GM12878 (cell line): Measurements from ENCODE around the gene ETNPPL. TPM values are rescaled to one million over a fixed set of nuclear protein-coding genes. Genes with fewer than 3 reads are reported as not detected.

Experiments
- ATAC-seq: fragments of 200-7000 bp; cut with Tn5 transposase; 3 replicates; pipeline ENCODE4 v1.9.1; 2020; ENCODE audit warnings: mild to moderate bottlenecking, moderate library complexity
- BruUV-seq: library from RNA; stranded (reverse); fragments of 400-500 nt; replicated peaks from 2 replicates; lab custom pipeline; 2021; lab: Mats Ljungman, UMichigan
- CTCF ChIA-PET: fragments of 300-600 bp; sonication (Branson Sonifier 250); formaldehyde crosslinking; extraction: SDS; loops from one replicate; lab custom pipeline; 2021; ENCODE audit warnings: inconsistent platforms; lab: Yijun Ruan, JAX
- POLR2A ChIA-PET: fragments of 350-600 bp; formaldehyde crosslinking; extraction: SDS; loops from one replicate; lab custom pipeline; 2021; ENCODE audit warnings: inconsistent platforms; lab: Charles Lee
- RAD21 ChIA-PET: fragments of 300-600 bp; sonication (Branson Sonifier 250); formaldehyde crosslinking; loops from one replicate; lab custom pipeline; 2023; ENCODE audit warnings: antibody characterized with exemption; ENCODE audit not compliant: unreplicated experiment; lab: Charles Lee
- SMC1A ChIA-PET: fragments of 300-600 bp; sonication (Branson Sonifier 250); formaldehyde crosslinking; loops from one replicate; lab custom pipeline; 2023; ENCODE audit not compliant: unreplicated experiment, uncharacterized antibody; lab: Charles Lee
- DNase-seq: peaks from one replicate; pipeline ENCODE4 v3.0.0-alpha.2; 2011; ENCODE audit warnings: low read depth, low spot score
- FAIRE-seq: peaks from 3 replicates; lab custom pipeline; 2011; peaks lifted over from hg19 to GRCh38; lab: Jason Lieb, UNC
- H2AFZ ChIP-seq: 2 replicates; pipeline ENCODE4 v1.6.0; 2011; ENCODE audit warnings: low read depth, low read length, control low read depth; ENCODE audit not compliant: control insufficient read depth
- H3K27ac ChIP-seq: 2 replicates; pipeline ENCODE4 v1.5.1; 2011; ENCODE audit warnings: control low read depth; ENCODE audit not compliant: control insufficient read depth, insufficient read depth
- H3K27me3 ChIP-seq, 2 experiments: replicated peaks in 1 of 2; 2 replicates each; pipeline versions ENCODE4 v1.6.0 to v1.6.1; 2011; ENCODE audit warnings: low read length in 1 of 2; ENCODE audit not compliant: control insufficient read depth in 2 of 2, insufficient read depth in 2 of 2
- H3K36me3 ChIP-seq, 2 experiments: 2 replicates each; pipeline ENCODE4 v1.5.1; 2011; ENCODE audit warnings: low read length in 1 of 2; ENCODE audit not compliant: control insufficient read depth in 2 of 2, insufficient read depth in 2 of 2
- H3K4me1 ChIP-seq: 2 replicates; pipeline ENCODE4 v1.6.1; 2011; ENCODE audit warnings: mild to moderate bottlenecking, low read length, moderate library complexity, mixed read lengths; ENCODE audit not compliant: control insufficient read depth, insufficient read depth
- H3K4me2 ChIP-seq: 2 replicates; pipeline ENCODE4 v1.6.0; 2011; ENCODE audit warnings: control low read depth; ENCODE audit not compliant: control insufficient read depth, insufficient read depth
- H3K4me3 ChIP-seq: fragments of 200-600 bp; sonication (generic); 2 replicates; pipeline ENCODE4 v1.5.1; 2016
- H3K79me2 ChIP-seq: 2 replicates; pipeline ENCODE4 v1.6.0; 2011; ENCODE audit warnings: low read length; ENCODE audit not compliant: control insufficient read depth, insufficient read depth
- H3K9ac ChIP-seq: 2 replicates; pipeline ENCODE4 v1.8.0; 2011; ENCODE audit warnings: low read length, control low read depth, mixed read lengths; ENCODE audit not compliant: control insufficient read depth, insufficient read depth
- H3K9me3 ChIP-seq: replicated peaks from 3 replicates; pipeline ENCODE4 v1.5.1; 2011; ENCODE audit warnings: mild to moderate bottlenecking, low read length; ENCODE audit not compliant: control insufficient read depth, insufficient read depth
- H4K20me1 ChIP-seq: 2 replicates; pipeline ENCODE4 v1.6.0; 2011; ENCODE audit not compliant: control insufficient read depth, insufficient read depth
- FOS ChIP-seq: IDR thresholded peaks from 3 replicates; pipeline ENCODE4 v1.6.1; 2011; ENCODE audit warnings: borderline replicate concordance; ENCODE audit not compliant: insufficient read length; ENCODE audit errors: extremely low read depth
- PRDM15 ChIP-seq: fragments of 450-650 bp; formaldehyde crosslinking; IDR thresholded peaks from 2 replicates; pipeline ENCODE4 v1.4.0; 2020; ENCODE audit warnings: mild to moderate bottlenecking, moderate library complexity
- WGBS: methylation state at CpG from one replicate; pipeline ENCODE4 v1.1.6; 2016; ENCODE audit warnings: low lambda C conversion rate; ENCODE audit not compliant: insufficient replicate concordance, insufficient coverage; ENCODE audit errors: missing lambda C conversion rate; 5-methylcytosine and 5-hydroxymethylcytosine counted together
- in situ Hi-C: fragments of 300-500 bp; cut with MboI; formaldehyde crosslinking; loops from 9 replicates; pipeline ENCODE4 v1.14.3; 2018; ENCODE audit warnings: mixed read lengths
- intact Hi-C: fragments of 100-400 bp; cut with micrococcal nuclease; formaldehyde crosslinking; loops from one replicate; pipeline ENCODE4 v1.14.2; 2022; ENCODE audit not compliant: unreplicated experiment
- polyA plus RNA-seq, 11 experiments: library from polyadenylated mRNA; depleted of rRNA in 4 of 11; unstranded in 6 of 11; stranded (reverse) in 5 of 11; fragments of >200 nt; fragmentation: Nextera tagmentation in 4 of 11; fragmentation: Illumina TruSeq in 1 of 11; extraction: Ambion mirVana in 4 of 11; extraction: Trizol in 1 of 11; gene quantifications; 1 replicate in 1 of 11; 2 replicates in 10 of 11; pipeline versions ENCODE4 v1.2.1 to v1.2.3, GENCODE V29; 2011 to 2016; ENCODE audit warnings: inconsistent platforms in 2 of 11, missing spikeins in 2 of 11, low read depth in 1 of 11
- total RNA-seq, 4 experiments: library from RNA; depleted of rRNA in 3 of 4; stranded (reverse); fragments of >200 nt in 3 of 4; fragmentation: Illumina TruSeq in 1 of 4; extraction: Trizol in 1 of 4; gene quantifications; 2 replicates each; pipeline versions ENCODE4 v1.2.1 to v1.2.3, GENCODE V29; 2013 to 2021

ETNPPL gene
- total and polyA plus RNA-seq, 10 of the 15 experiments (the other 5 are each of a cell fraction or from before 2014, with no cell fraction given) = not detected

- no peak for TF ChIP-seq PRDM15 (CRISPR knock-in tag)
Measured at GRCh38 chr4:108788731-108789130, 25.9 kb upstream of the ETNPPL start (continued).

- H2AFZ ChIP-seq = no peak overlapping the region
- ChIA-PET POLR2A (no interaction called here), SMC1A (no interaction called here), RAD21 (no interaction called here), CTCF (no interaction called here)
- in situ Hi-C loops (no loop called here), intact Hi-C loops (no loop called here)
- no peaks in the 10 kb centered on the region for H3K27me3 ChIP-seq
- FAIRE-seq = no peak
- no TSS peak for BruUV-seq
- no peak for ATAC-seq
- H3K79me2 ChIP-seq = no peaks in the 10 kb centered on the region
- H3K36me3 ChIP-seq = no peaks in the 10 kb centered on the region
- WGBS = 53% methylated on average over 16 of the region's 16 CpGs
- TF ChIP-seq FOS = no peak
- no peak for DNase-seq
- no peak overlapping the region for H3K27ac ChIP-seq
- H3K9me3 ChIP-seq = no peaks in the 10 kb centered on the region
- H3K9ac ChIP-seq = no peak overlapping the region
- no peak overlapping the region for H3K4me3 ChIP-seq
- no peaks in the 10 kb centered on the region for H4K20me1 ChIP-seq
- no peaks in the 10 kb centered on the region for H3K4me1 ChIP-seq
- H3K4me2 ChIP-seq = no peak overlapping the region
Measured at GRCh38 chr4:108787724-108788123, 24.9 kb upstream of the ETNPPL start.
